Measurements from ENCODE around the gene UTY.

The UTY gene

GRCh38 chrY:13398876-13399275, 81.0 kb downstream of the UTY start:
- DNase-seq: no peak

- DNase-seq: no peak
Measured at GRCh38 chrY:13381110-13381683, 98.6 kb downstream of the UTY start.

GRCh38 chrY:13370868-13371800, 108.7 kb downstream of the UTY start:
- no peak for DNase-seq

GRCh38 chrY:13370245-13370644, 109.6 kb downstream of the UTY start:
- DNase-seq: no peak

GRCh38 chrY:13368513-13368845, 111.4 kb downstream of the UTY start:
- no peak for DNase-seq

GRCh38 chrY:13363641-13364040, 116.2 kb downstream of the UTY start:
- no peak for DNase-seq

DNA sequence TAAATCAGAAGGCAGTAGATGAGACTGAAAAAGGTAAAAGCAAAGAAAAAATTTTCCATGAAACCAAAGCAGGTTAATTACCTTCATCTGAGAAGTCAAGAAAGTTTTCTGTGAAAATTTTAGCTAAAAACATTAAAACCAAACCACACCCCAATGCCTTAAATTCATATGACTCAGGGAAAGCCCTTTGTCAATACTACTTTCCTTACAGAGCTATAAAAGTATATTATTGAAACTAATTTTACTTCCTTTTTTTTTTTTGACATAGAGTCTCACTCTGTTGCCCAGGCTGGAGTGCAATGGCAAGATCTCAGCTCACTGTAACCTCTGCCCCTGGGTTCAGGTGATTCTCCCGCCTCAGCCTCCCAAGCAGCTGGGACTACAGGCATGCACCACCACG, 117.2 kb downstream of the UTY start:
- DNase-seq: no peak

- no peak for DNase-seq
Measured at GRCh38 chrY:13361656-13362636, 117.9 kb downstream of the UTY start.

GRCh38 chrY:13351443-13351842, 128.4 kb downstream of the UTY start:
- no peak for DNase-seq

DNA sequence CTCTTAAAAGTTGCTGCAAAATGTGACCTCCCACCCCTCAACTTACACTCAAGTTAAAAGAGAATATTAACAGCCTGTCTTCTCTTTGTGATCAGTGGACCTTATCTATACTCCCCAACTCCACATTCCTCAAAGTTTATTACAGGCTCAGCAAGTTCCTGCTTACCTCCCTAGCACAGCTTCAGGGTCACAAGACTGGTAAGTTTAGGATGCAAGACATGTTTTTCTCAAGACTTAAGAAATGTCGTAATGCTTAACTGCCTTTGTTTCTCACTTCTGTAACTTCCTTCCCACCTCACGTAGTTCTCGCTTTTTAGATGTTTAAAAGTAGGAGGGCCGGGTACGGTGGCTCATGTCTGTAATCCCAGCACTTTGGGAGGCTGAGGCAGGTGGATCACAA, 132.7 kb downstream of the UTY start:
- no peak for DNase-seq

- no peak for DNase-seq
Measured at GRCh38 chrY:13345549-13345948, 134.3 kb downstream of the UTY start.

GRCh38 chrY:13343307-13343946, 136.4 kb downstream of the UTY start:
- no peak for DNase-seq

DNA sequence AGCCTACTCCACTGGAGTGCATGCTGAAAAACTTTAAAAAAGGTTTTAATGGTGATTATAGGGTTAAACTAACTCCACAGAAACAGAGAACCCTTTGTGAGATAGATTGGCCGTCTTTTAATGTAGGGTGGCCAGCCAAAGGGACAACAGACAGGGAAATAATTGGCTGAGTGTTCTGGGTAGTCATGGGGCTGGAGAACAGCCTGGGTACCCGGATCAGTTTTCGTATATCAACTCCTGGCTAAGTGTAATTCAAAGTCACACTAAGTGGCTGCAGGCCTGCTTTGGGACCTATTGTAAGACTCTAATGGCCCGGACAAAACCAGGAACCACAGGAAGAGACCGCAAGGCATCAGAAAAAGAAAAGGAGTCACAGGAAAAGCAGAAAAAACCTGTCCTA, 139.9 kb downstream of the UTY start:
- DNase-seq: no peak

GRCh38 chrY:13339381-13339780, 140.5 kb downstream of the UTY start:
- DNase-seq: no peak

GRCh38 chrY:13338711-13339110, 141.1 kb downstream of the UTY start:
- DNase-seq: no peak

DNA sequence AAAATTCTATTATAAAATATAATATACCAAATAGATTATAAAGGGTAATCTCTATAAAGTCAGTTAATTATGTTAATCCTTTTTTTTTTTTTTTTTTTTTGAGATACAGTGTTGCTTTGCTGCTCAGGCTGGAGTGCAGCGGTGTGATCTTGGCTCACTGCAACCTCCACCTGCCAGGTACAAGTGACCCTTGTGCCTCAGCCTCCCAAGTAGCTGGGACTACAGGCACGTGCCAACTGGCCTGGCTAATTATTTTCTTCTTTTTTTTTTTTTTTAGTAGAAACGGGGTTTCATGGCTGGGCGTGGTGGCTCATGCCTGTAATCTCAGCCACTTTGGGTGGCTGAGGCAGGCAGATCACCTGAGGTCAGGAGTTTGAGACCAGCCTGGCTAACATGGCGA, 141.9 kb downstream of the UTY start:
- DNase-seq: no peak

- DNase-seq: no peak
Measured at GRCh38 chrY:13333791-13334190, 146.0 kb downstream of the UTY start.

DNA sequence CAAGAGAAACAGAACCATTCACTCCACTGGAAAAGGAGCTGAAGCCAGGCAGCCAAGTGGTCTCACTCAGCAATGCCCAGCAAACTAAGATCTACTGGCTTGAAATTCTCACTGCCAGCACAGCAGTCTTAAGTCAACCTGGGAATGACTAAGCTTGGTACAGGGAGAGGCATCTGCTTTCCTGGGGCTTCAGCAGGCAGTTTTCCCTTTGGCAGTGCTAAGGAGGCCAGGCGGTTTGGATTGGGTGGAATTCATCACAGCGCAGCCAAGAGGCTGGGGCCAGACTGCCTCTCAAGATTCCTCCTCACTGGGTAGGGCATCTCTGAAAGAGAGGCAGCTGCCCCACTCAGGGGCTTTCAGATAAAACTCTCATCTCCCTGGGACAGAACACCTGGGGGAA, 149.2 kb downstream of the UTY start:
- DNase-seq: no peak

DNA sequence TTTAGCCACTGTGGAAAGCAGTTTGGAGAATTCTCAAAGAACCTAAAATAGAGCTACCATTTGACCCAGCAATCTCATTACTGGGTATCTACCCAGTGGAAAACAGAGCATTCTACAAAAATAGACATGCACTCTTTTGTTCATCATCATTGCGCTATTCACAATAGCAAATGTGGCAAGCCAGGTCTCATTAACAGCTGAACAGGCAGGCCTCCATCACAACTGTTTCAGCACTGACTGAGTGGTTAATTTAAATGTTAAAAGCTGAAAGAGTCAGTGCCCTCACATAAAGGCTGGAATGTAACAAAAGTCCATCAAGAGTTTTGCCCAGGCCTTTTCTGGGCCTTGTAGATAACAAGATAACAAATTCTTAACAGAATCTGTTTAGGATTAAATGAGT, 166.9 kb downstream of the UTY start:
- no peak for DNase-seq

DNA sequence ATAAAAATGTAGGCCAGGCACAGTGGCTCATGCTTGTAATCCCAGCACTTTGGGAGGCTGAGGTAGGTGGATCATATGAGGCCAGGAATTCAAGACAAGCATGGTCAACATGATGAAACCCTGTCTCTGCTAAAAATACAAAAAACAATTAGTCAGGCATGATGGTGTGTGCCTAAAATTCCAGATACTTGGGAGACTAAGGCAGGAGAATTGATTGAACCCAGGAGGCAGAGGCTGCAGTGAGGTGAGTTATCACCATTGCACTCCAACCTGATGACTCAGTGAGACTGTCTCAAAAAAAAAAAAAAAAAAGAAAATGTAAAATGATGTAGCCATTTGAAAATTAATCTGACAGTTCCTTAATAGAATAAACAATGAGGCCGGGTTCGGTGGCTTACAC, 171.9 kb downstream of the UTY start:
- no peak for DNase-seq

DNA sequence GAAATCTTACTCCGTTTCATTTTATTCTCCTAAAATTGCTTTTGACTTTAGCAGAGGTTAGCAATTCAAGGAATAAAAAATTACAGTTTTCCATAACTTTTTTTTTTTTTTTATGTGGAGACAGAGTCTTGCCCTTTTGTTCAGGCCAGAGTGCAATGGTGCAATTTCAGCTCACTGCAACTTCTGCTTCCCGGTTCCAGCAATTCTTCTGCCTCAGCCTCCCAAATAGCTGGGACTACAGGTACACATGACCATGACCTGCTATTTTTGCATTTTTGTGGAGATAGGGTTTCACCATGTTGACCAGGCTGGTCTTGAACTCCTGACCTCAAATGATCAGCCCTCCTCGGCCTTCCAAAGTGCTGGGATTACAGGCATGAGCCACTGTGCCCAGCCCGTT, 179.0 kb downstream of the UTY start:
- DNase-seq: no peak

- no peak for DNase-seq
Measured at GRCh38 chrY:13299411-13299810, 180.4 kb downstream of the UTY start.
